GM21786 (cell line): ENCODE data around the gene CLEC4F.
A peak's percentile ranks its signal among the peaks of the same experiment; 100 is the strongest.

ENCODE experiments used
- ATAC-seq: cut with Tn5 transposase; IDR thresholded peaks from one replicate; pipeline ENCODE4 v1.9.1; 2021; ENCODE audit not compliant: unreplicated experiment

Gene CLEC4F

GRCh38 chr2:70820499-70820898 lies at the start of gene CLEC4F:
TSS of gene CLEC4F (minus strand) at chr2:70820599. CDS start at chr2:70820523, 76 bp downstream.
- ATAC-seq: no peak

- ATAC-seq: no peak
These were observed 48.6 kb upstream of the CLEC4F start for GRCh38 chr2:70868970-70869369.

GRCh38 chr2:70861777-70862625 lies 41.6 kb upstream of the CLEC4F start:
- ATAC-seq: peak; percentile 68

GRCh38 chr2:70855667-70856066 lies 35.3 kb upstream of the CLEC4F start:
- ATAC-seq: no peak

GRCh38 chr2:70854411-70854810 lies 34.0 kb upstream of the CLEC4F start:
- no peak for ATAC-seq

GRCh38 chr2:70852824-70853223 lies 32.4 kb upstream of the CLEC4F start:
- no peak for ATAC-seq

GRCh38 chr2:70851704-70852103 lies 31.3 kb upstream of the CLEC4F start:
- peak; percentile 81 for ATAC-seq

GRCh38 chr2:70850925-70851324 lies 30.5 kb upstream of the CLEC4F start:
- no peak for ATAC-seq

GRCh38 chr2:70842401-70842800 lies 22.0 kb upstream of the CLEC4F start:
- ATAC-seq: no peak

GRCh38 chr2:70837980-70838925 lies 17.9 kb upstream of the CLEC4F start:
- no peak for ATAC-seq

- ATAC-seq: no peak
These were observed 15.2 kb upstream of the CLEC4F start, which contains the start of gene CD207 for GRCh38 chr2:70835643-70836042. TSS of gene CD207 (minus strand) at chr2:70835816. CDS start at chr2:70835776, 40 bp downstream.

GRCh38 chr2:70834881-70835280 lies 14.5 kb upstream of the CLEC4F start:
- no peak for ATAC-seq

- ATAC-seq: no peak
These were observed 13.7 kb upstream of the CLEC4F start for GRCh38 chr2:70834106-70834505.

GRCh38 chr2:70833246-70833645 lies 12.8 kb upstream of the CLEC4F start:
- no peak for ATAC-seq

- no peak for ATAC-seq
These were observed 12.0 kb upstream of the CLEC4F start for GRCh38 chr2:70832386-70832785.

- no peak for ATAC-seq
These were observed 11.5 kb upstream of the CLEC4F start for GRCh38 chr2:70831861-70832260.

- no peak for ATAC-seq
These were observed 10.0 kb upstream of the CLEC4F start for GRCh38 chr2:70830366-70830765.

- ATAC-seq: no peak
These were observed 9.5 kb upstream of the CLEC4F start for GRCh38 chr2:70829916-70830315.

- no peak for ATAC-seq
These were observed 8.8 kb upstream of the CLEC4F start for GRCh38 chr2:70828914-70829824.

- ATAC-seq: no peak
These were observed 7.7 kb upstream of the CLEC4F start for GRCh38 chr2:70828115-70828514.

GRCh38 chr2:70827388-70827787 lies 7.0 kb upstream of the CLEC4F start:
- ATAC-seq: no peak
